Fibroblast of lung (primary cell): Measurements from ENCODE around the gene ANKRD40CL. TPM values are rescaled to one million over a fixed set of nuclear protein-coding genes. Genes with fewer than 3 reads are reported as not detected.

Experiments
- DNase-seq, 2 donors: peaks; one replicate each; pipeline versions ENCODE4 v3.0.0 to v3.0.0-alpha.2; 2010; ENCODE audit warnings: low read depth in 2 of 2
- H2AFZ ChIP-seq: 2 replicates; pipeline ENCODE4 v1.5.1; 2012; ENCODE audit warnings: low read length, control low read depth, inconsistent platforms
- H3K27ac ChIP-seq: 2 replicates; pipeline ENCODE4 v1.5.1; 2011; ENCODE audit warnings: low read length, control low read depth; ENCODE audit not compliant: insufficient read depth
- H3K27me3 ChIP-seq: 2 replicates; pipeline ENCODE4 v1.5.1; 2011; ENCODE audit warnings: mild to moderate bottlenecking, low read length; ENCODE audit not compliant: control insufficient read depth, insufficient read depth
- H3K36me3 ChIP-seq: 2 replicates; pipeline ENCODE4 v1.5.1; 2011; ENCODE audit warnings: low read length; ENCODE audit not compliant: control insufficient read depth, insufficient read depth
- H3K4me1 ChIP-seq: 2 replicates; pipeline ENCODE4 v1.5.1; 2011; ENCODE audit warnings: low read length; ENCODE audit not compliant: control insufficient read depth, insufficient read depth; ENCODE audit errors: extremely low read depth
- H3K4me2 ChIP-seq: 2 replicates; pipeline ENCODE4 v1.5.1; 2011; ENCODE audit warnings: low read length, control low read depth; ENCODE audit not compliant: insufficient read depth; ENCODE audit errors: extremely low read depth
- H3K4me3 ChIP-seq, 4 experiments: fragments of 200-600 bp in 1 of 4; sonication (generic) in 1 of 4; replicated peaks in 1 of 4; 2 replicates each; pipeline ENCODE4 v1.5.1; 2011 to 2016; ENCODE audit warnings: low read length in 4 of 4, low read depth in 3 of 4, mild to moderate bottlenecking in 3 of 4, control low read depth in 2 of 4, inconsistent platforms in 1 of 4, mixed read lengths in 1 of 4; ENCODE audit not compliant: insufficient read depth in 1 of 4; ENCODE audit errors: control extremely low read depth in 1 of 4
- H3K79me2 ChIP-seq: 2 replicates; pipeline ENCODE4 v1.5.1; 2012; ENCODE audit warnings: mild to moderate bottlenecking, low read length, inconsistent platforms; ENCODE audit not compliant: control insufficient read depth, insufficient read depth
- H3K9ac ChIP-seq: 2 replicates; pipeline ENCODE4 v1.5.1; 2011; ENCODE audit warnings: mild to moderate bottlenecking, low read length, control low read depth; ENCODE audit not compliant: insufficient read depth
- H3K9me3 ChIP-seq: 2 replicates; pipeline ENCODE4 v1.5.1; 2012; ENCODE audit warnings: low read depth, low read length; ENCODE audit not compliant: control insufficient read depth, insufficient read depth
- H4K20me1 ChIP-seq: 2 replicates; pipeline ENCODE4 v1.5.1; 2011; ENCODE audit warnings: low read length; ENCODE audit not compliant: control insufficient read depth, insufficient read depth; ENCODE audit errors: extremely low read depth
- EZH2 ChIP-seq: IDR thresholded peaks from 2 replicates; pipeline ENCODE4 v1.5.1; 2012; ENCODE audit warnings: low read length, control low read depth, mild to moderate bottlenecking; ENCODE audit errors: missing control alignments
- polyA plus RNA-seq, 2 donors: library from polyadenylated mRNA; depleted of rRNA in 1 of 2; stranded (reverse) in 1 of 2; unstranded in 1 of 2; fragments of >200 nt; gene quantifications; 2 replicates each; pipeline ENCODE4 v1.2.1, GENCODE V29; 2011 to 2012; ENCODE audit warnings: missing spikeins in 1 of 2
- total RNA-seq: library from RNA; depleted of rRNA; stranded (reverse); fragments of >200 nt; gene quantifications from 2 replicates; pipeline ENCODE4 v1.2.1, GENCODE V29; 2014
- TF ChIP-seq, protein P1 (sequence below), 2 donors: IDR thresholded peaks in 1 of 2; conservative IDR thresholded peaks in 1 of 2; 1 replicate in 1 of 2; 2 replicates in 1 of 2; pipeline ENCODE4 v1.5.1; 2011 to 2012; ENCODE audit warnings: low read length in 2 of 2, control low read depth in 1 of 2, inconsistent platforms in 1 of 2, low read depth in 1 of 2, mild to moderate bottlenecking in 1 of 2

ANKRD40CL gene
- total and polyA plus RNA-seq, 2 donors (not counting 1 experiment from before 2014, with no cell fraction given), result not detected

DNA sequence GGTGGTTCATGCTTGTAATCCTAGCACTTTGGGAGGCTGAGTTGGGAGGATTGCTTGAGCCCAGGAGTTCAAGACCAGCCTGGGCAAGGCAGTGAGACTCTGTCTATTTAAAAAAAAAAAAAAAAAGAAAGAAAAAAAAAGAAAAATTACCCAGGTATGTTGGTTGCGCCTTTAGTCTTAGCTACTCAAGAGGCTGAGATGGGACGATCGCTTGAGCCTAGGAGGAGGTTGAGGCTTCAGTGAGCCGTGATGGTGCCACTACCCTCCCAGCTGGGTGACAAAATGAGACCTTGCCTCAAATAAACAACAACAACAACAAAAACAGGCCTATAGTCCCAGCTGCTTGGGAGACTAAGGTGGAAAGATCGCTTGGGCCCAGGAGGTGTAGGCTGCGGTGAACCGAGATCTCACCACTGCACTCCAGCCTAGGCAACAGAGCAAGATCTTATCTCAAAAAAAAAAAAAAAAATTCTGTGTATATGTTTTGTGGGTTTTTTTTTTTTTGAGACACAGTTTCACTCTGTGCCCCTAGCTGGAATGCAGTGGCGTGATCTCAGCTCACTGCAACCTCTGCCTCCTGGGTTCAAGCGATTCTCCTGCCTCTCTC, 12.5 kb upstream of the ANKRD40CL start:
- DNase-seq, result no peak
- Histone ChIP-seq H4K20me1 (no peaks in the 10 kb centered on the region), H3K9me3 (no peaks in the 10 kb centered on the region), H3K9ac (no peak overlapping the region), H3K27ac (no peak overlapping the region), H3K4me2 (no peak overlapping the region), H2AFZ (no peak overlapping the region), H3K4me3 (no peak overlapping the region), H3K79me2 (no peaks in the 10 kb centered on the region), H3K4me1 (no peaks in the 10 kb centered on the region), H3K36me3 (no peaks in the 10 kb centered on the region), H3K27me3 (no peaks in the 10 kb centered on the region)
- TF ChIP-seq, protein P1, sequence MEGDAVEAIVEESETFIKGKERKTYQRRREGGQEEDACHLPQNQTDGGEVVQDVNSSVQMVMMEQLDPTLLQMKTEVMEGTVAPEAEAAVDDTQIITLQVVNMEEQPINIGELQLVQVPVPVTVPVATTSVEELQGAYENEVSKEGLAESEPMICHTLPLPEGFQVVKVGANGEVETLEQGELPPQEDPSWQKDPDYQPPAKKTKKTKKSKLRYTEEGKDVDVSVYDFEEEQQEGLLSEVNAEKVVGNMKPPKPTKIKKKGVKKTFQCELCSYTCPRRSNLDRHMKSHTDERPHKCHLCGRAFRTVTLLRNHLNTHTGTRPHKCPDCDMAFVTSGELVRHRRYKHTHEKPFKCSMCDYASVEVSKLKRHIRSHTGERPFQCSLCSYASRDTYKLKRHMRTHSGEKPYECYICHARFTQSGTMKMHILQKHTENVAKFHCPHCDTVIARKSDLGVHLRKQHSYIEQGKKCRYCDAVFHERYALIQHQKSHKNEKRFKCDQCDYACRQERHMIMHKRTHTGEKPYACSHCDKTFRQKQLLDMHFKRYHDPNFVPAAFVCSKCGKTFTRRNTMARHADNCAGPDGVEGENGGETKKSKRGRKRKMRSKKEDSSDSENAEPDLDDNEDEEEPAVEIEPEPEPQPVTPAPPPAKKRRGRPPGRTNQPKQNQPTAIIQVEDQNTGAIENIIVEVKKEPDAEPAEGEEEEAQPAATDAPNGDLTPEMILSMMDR (conservative IDR thresholded peaks at IDR 0.05 in 1 of 2, IDR thresholded peaks at IDR 0.05 in 1 of 2; ENCODE audit: low read depth in 1 of 2, low read length in 2 of 2), result no peak
- TF ChIP-seq EZH2, result no peak

DNA sequence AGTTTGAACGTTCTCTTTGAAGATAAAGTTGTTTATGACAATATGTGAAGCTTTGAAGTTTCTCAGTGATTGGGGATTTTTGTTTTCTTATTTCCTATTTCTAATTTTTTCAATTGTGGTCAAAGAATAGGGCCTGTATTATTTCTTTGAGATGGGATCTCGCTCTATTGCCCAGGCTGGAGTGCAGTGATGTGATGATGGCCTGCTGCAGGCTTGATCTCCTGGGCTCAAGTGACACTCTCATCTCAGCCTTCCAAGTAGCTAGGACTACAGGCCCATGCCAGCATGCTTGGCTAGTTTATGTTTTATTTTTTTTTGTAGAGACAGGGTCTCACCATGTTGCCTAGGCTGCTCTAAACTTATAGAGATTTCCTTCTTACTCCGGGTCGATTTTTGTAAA, 11.7 kb upstream of the ANKRD40CL start:
- no peak overlapping the region for H3K9ac ChIP-seq
- no peaks in the 10 kb centered on the region for H3K4me1 ChIP-seq
- H3K79me2 ChIP-seq, result no peaks in the 10 kb centered on the region
- no peak for DNase-seq
- no peaks in the 10 kb centered on the region for H3K9me3 ChIP-seq
- H3K4me2 ChIP-seq, result no peak overlapping the region
- H3K27ac ChIP-seq, result no peak overlapping the region
- TF ChIP-seq, protein P1 (conservative IDR thresholded peaks at IDR 0.05 in 1 of 2, IDR thresholded peaks at IDR 0.05 in 1 of 2; ENCODE audit: low read depth in 1 of 2, low read length in 2 of 2), result no peak
- TF ChIP-seq EZH2, result no peak
- no peaks in the 10 kb centered on the region for H3K27me3 ChIP-seq
- no peaks in the 10 kb centered on the region for H4K20me1 ChIP-seq
- no peak overlapping the region for H3K4me3 ChIP-seq
- H3K36me3 ChIP-seq, result no peaks in the 10 kb centered on the region
- no peak overlapping the region for H2AFZ ChIP-seq

DNA sequence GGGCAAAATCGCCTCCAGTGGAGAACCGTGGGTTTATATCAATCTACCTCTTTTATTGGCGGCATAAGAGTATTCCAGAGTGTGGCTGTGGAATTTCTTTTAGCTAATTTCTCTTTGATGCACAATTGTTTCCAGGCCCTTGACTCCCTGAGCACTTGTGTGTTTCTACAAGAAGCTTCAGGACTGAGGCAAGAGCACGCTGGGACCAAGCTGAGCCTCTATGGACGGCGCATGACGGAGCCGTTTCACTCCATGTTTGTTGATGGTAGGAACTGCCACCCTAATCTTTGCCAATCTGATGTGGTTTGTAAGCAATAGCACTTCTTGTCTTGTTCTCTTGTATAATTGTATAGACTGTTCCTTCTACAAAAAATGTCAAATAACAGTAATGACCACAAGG, 11.2 kb upstream of the ANKRD40CL start:
- Histone ChIP-seq H3K79me2 (no peaks in the 10 kb centered on the region), H3K27me3 (no peaks in the 10 kb centered on the region), H3K4me1 (no peaks in the 10 kb centered on the region), H3K9ac (no peak overlapping the region), H2AFZ (no peak overlapping the region), H3K27ac (no peak overlapping the region), H3K36me3 (no peaks in the 10 kb centered on the region), H4K20me1 (no peaks in the 10 kb centered on the region), H3K4me2 (no peak overlapping the region), H3K9me3 (no peaks in the 10 kb centered on the region), H3K4me3 (no peak overlapping the region)
- DNase-seq, result no peak
- TF ChIP-seq EZH2, result no peak
- TF ChIP-seq, protein P1 (conservative IDR thresholded peaks at IDR 0.05 in 1 of 2, IDR thresholded peaks at IDR 0.05 in 1 of 2; ENCODE audit: low read depth in 1 of 2, low read length in 2 of 2), result no peak
